ENCODE results near the gene ZFR2. TPM values are rescaled to one million over a fixed set of nuclear protein-coding genes. Genes with fewer than 3 reads are reported as not detected.

ZFR2 gene
- total RNA-seq, 4 donors from 2014 or later, result 0.69 TPM; not detected in 3

- no peak for DNase-seq (ENCODE audit: extremely low spot score)
- H3K4me1 ChIP-seq, result peaks cover 4 to 11% (median 7%) of the 10 kb centered on the region in 4 donors
- H3K27me3 ChIP-seq, result peaks cover 5 to 61% (median 27%) of the 10 kb centered on the region in 4 donors
- H3K4me3 ChIP-seq, result no peak overlapping the region
- H3K9me3 ChIP-seq, result peaks cover 0 to 7% (median 0%) of the 10 kb centered on the region in 4 donors
- no peak overlapping the region for H3K27ac ChIP-seq (replicated peaks in 1 of 4)
- WGBS, result 55% methylated on average over 13 of the region's 14 CpGs
- TF ChIP-seq CTCF (IDR thresholded peaks at IDR 0.05) (no peak), POLR2AphosphoS5 (IDR thresholded peaks at IDR 0.05) (no peak), POLR2A (IDR thresholded peaks at IDR 0.05; ENCODE audit: low read depth) (no peak), EP300 (IDR thresholded peaks at IDR 0.05) (no peak)
- intact Hi-C loops (cut with DNase I), result no loop called here
- H3K36me3 ChIP-seq, result no peaks in the 10 kb centered on the region
Measured at GRCh38 chr19:3866910-3867638, 1.8 kb downstream of the ZFR2 start.

DNA sequence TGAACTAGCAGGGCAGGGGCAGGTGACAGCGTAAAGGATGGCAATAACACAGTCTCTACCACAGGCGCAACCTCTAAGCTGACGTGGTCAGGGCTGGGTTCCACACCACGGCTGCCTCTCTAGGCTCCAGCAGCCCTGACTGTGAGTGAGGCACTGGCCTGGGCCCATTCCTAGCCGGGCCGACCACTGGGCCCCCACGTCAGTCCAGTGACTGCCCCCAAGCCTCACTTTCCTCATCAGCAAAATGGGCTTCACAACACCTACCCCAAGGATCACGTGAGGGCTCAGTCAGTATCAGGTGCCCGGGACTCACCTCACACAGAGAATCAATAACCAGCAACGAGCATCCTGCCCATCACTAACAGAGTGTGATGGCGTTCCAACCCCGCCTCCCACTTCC, 5.2 kb downstream of the ZFR2 start:
- 80% methylated on average over 7 of the region's 12 CpGs for WGBS
- TF ChIP-seq POLR2AphosphoS5 (IDR thresholded peaks at IDR 0.05) (no peak), EP300 (IDR thresholded peaks at IDR 0.05) (no peak)
- Histone ChIP-seq H3K9me3 (no peaks in the 10 kb centered on the region), H3K4me3 (no peak overlapping the region), H3K27ac (replicated peaks in 1 of 4) (no peak overlapping the region), H3K27me3 (peaks cover 0 to 27% (median 11%) of the 10 kb centered on the region in 4 donors), H3K4me1 (peaks cover under 1 to 5% (median 2%) of the 10 kb centered on the region in 4 donors), H3K36me3 (no peaks in the 10 kb centered on the region)
- intact Hi-C loops (cut with DNase I), result no loop called here
- DNase-seq (ENCODE audit: extremely low spot score), result no peak

GRCh38 chr19:3862826-3863500, 5.9 kb downstream of the ZFR2 start:
- no peak overlapping the region for H3K4me3 ChIP-seq

DNA sequence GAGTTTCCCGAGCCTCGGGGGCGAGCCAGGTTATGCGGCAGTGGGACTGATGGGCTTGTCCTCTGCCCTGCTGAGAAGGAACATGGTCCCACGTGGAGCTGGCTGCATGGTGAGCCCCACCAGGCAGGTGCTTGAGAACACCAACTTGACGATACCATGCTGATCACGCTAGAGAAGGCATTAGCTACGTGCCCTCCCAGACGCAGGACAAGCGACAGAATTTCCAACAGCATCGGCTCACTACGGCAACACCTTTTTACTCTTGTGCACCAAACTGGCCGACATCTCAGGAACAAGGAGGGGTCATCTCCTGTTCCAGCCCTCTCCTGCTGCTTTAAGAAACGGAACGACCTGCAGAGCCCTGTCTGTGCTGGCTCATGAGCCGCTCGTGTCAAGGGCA, 8.3 kb downstream of the ZFR2 start:
- Histone ChIP-seq H3K27me3 (no peaks in the 10 kb centered on the region), H3K36me3 (no peaks in the 10 kb centered on the region), H3K4me3 (no peak overlapping the region), H3K27ac (replicated peaks in 1 of 4) (no peak overlapping the region), H3K4me1 (no peaks in the 10 kb centered on the region), H3K9me3 (no peaks in the 10 kb centered on the region)
- 90% methylated on average over 14 of the region's 17 CpGs for WGBS
- TF ChIP-seq EP300 (IDR thresholded peaks at IDR 0.05), result no peak
- TF ChIP-seq CTCF (IDR thresholded peaks at IDR 0.05), result no peak
- TF ChIP-seq POLR2AphosphoS5 (IDR thresholded peaks at IDR 0.05), result no peak
- TF ChIP-seq POLR2A (IDR thresholded peaks at IDR 0.05; ENCODE audit: low read depth), result no peak
- intact Hi-C loops (cut with DNase I), result no loop called here
- DNase-seq (ENCODE audit: extremely low spot score), result no peak

More at GRCh38 chr19:3862826-3863500, 5.9 kb downstream of the ZFR2 start:
- no peaks in the 10 kb centered on the region for H3K36me3 ChIP-seq
- no peak for DNase-seq (ENCODE audit: extremely low spot score)
- H3K9me3 ChIP-seq, result no peaks in the 10 kb centered on the region
- H3K27me3 ChIP-seq, result peaks cover 0 to 20% (median 5%) of the 10 kb centered on the region in 4 donors
- intact Hi-C loops (cut with DNase I), result no loop called here
- TF ChIP-seq EP300 (IDR thresholded peaks at IDR 0.05) (no peak), POLR2AphosphoS5 (IDR thresholded peaks at IDR 0.05) (no peak), POLR2A (IDR thresholded peaks at IDR 0.05; ENCODE audit: low read depth) (no peak), CTCF (IDR thresholded peaks at IDR 0.05) (no peak)
- H3K27ac ChIP-seq (replicated peaks in 1 of 4), result no peak overlapping the region
- no peaks in the 10 kb centered on the region for H3K4me1 ChIP-seq
- WGBS, result 81% methylated on average over 14 of the region's 25 CpGs

GRCh38 chr19:3857449-3858003, 11.3 kb downstream of the ZFR2 start:
- no peaks in the 10 kb centered on the region for H3K27me3 ChIP-seq
- no peak for DNase-seq (ENCODE audit: extremely low spot score)
- no peaks in the 10 kb centered on the region for H3K36me3 ChIP-seq
- H3K9me3 ChIP-seq, result peaks cover 0 to 6% (median 5%) of the 10 kb centered on the region in 4 donors
- TF ChIP-seq POLR2AphosphoS5 (IDR thresholded peaks at IDR 0.05), result no peak
- no peak for TF ChIP-seq EP300 (IDR thresholded peaks at IDR 0.05)
- no peak for TF ChIP-seq POLR2A (IDR thresholded peaks at IDR 0.05; ENCODE audit: low read depth)
- no peak for TF ChIP-seq CTCF (IDR thresholded peaks at IDR 0.05)
- intact Hi-C loops (cut with DNase I), result no loop called here
- 85% methylated on average over 12 of the region's 12 CpGs for WGBS
- no peak overlapping the region for H3K27ac ChIP-seq (replicated peaks in 1 of 4)
- H3K4me3 ChIP-seq, result no peak overlapping the region
- no peaks in the 10 kb centered on the region for H3K4me1 ChIP-seq
